ENCODE measurements around the gene SLC22A4.

SLC22A4 gene

DNA sequence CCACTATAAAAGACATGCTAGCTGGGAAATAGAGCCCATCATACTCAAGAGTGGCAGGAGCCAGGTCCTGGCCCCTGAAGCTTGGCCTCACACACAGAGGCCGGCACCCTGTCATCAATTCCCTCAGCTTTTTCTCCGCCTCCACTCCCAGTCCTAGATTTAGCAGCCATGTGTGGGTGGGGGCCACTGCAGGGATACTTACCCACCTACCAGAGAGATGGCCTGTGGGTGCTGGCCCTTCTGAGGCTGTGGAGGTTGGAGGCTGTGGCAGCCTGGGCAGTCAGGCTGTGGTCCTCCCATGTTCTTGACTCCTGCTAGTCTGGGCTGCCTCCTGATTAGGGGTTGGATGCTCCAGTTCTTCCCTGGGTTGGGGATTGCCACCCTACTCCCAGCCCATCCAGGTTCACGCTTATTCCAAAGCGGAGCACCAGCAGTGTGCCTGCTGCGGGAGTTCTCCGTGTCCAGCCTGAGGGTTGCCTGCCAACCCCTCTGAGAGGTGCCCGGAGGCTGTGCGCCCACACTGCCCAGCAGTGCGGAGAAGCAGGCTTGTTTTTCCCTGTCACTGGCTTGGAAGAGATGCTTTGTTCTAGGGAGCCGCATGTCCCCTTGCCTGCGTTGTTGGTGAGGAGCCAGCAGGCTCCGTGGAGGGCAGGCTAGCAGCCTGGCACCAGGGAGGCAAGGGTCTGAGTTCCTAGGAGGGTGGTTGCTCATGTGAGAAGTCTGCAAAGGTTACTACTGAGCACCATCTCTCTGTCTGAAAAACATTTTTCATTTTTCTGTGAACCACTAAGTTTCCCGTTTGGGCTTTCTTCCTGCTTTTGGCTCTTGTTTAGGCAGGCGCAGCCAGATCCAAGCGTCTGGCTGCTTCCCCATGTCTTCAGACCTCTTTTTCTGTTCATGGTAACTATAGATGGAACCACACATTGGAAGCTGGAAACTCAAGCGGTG, 82.8 kb downstream of the SLC22A4 start:
- DNase-seq (ENCODE audit: low read depth in 3 of 3): no peak

DNA sequence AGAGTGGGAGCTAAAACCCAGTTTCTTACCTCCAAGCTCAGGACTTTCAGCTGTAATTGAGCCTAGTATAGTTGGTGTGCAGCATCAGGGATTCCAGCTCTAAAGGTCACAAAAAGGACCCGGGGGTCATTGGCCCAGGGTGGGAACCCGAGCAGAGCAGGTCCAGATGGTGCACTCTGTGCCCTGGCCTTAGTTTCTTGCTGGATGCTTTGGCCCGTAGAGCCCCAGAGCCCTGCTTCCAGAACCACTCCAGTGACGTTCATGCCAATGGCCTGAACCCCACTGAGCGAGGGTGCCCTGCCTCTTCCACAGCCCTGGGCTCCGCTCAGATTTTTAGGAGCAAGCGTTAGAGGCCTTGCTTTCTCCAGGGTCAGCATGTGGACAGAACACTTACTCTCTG, 83.5 kb downstream of the SLC22A4 start:
- DNase-seq (ENCODE audit: low read depth in 3 of 3): no peak

DNA sequence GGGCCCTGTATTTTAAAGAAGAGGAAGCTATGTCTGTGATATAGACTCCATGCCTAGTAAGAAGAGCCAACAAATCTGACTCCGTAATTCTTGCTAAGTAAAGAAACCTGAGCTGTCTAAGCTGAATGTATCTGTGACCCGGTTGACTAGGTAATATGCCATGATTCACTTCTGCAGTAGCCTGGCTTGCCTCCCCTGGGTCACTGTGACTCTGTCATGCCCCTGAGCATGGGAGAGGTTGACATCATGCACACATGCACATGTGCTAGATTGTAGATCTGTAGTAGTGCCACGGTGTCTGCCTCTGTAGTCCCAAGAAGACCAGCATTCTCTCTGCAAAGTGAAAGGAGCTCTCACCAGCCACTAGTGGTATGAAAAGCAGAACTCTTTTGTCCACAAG, 84.4 kb downstream of the SLC22A4 start:
- no peak for DNase-seq (ENCODE audit: low read depth in 3 of 3)

DNA sequence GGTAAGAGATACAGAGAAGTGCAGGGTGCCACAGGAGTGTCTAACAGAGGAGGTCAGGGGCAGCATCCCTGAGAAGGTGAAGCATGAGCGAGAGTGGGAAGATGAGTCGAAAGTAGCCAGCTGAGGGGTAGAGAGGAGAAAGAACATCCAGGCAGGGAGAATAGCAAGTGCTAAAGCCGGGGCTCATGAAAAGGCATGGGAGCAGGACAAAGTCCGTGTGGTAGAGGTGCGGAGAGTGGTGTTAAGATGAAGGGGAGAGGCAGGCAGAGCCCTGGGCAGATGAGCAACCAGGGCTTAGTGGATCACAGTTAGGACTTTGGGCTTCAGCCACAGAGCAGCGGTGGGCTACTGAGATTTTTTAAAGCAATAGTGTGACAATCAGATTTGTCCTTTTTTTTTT, 85.9 kb downstream of the SLC22A4 start:
- no peak for DNase-seq (ENCODE audit: low read depth in 3 of 3)

DNA sequence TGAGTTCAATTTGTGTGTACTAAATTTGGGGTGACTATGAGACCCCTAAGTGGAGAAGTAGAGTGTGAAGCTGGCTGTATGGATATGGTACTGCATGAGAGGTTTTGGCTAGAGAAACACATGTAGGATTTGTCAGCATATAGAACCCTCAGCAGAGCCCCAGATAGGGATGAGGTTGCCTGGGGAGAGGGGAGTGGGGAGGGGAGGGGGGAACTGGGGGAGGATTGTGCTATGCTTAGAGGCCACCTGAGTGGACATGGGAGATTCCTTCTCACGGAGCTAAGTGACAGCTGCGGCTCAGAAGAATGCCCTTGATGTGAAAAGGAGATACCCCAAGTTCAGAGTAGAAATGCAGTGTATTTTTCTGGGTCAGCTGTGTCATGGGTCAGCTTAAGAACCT, 86.5 kb downstream of the SLC22A4 start:
- no peak for DNase-seq (ENCODE audit: low read depth in 3 of 3)

DNA sequence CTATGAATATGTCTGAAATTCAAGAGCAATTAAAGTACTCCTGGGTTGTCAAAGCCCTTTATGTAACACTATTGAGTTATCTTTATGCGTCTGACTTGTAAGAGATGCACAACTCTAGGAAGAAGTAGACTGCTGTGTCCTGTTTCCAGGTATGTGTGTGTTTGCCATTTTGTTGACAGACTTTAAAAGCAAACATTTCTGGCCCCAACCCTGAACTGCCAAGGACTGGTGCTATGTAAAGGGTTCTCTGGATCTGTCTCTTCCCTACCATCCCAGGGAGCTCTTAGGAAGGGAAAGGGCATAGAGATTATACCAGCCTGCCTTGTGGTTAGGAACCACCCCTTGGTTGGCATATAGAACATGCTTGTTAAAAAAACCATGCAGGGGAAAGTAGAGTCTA, 87.4 kb downstream of the SLC22A4 start:
- DNase-seq (ENCODE audit: low read depth in 3 of 3): no peak

DNA sequence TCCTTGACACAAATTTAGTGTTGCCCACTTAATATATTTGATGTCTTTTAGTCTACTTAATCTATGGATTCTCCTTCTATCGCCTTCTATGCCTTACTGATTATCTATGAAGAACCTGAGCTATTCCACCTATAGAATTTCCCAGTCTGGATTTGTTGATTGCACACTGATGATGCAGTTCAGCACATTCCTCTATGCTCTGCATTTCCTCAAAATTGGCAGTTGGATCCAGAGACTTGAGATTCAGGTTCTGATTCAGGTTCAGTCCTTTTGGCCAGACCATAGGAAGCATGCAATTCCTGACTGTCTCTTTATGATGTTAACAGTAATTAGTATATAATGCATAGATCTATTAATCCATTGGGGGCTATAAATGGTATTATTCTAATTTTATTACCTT, 89.1 kb downstream of the SLC22A4 start:
- DNase-seq (ENCODE audit: low read depth in 3 of 3): no peak

DNA sequence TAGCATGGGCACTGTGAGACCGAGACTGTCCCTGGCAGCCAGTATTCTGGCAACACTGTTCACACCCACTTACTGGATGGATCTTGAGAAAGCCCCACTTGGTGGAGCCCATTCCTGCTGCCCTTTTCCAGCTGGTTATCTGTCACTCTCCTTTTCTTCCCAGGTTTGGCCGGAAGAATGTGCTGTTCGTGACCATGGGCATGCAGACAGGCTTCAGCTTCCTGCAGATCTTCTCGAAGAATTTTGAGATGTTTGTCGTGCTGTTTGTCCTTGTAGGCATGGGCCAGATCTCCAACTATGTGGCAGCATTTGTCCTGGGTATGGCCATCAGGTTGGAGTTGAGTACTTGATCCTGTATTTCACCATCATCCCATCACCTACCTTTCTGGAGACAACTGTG, 89.8 kb downstream of the SLC22A4 start:
- DNase-seq (ENCODE audit: low read depth in 3 of 3): no peak

DNA sequence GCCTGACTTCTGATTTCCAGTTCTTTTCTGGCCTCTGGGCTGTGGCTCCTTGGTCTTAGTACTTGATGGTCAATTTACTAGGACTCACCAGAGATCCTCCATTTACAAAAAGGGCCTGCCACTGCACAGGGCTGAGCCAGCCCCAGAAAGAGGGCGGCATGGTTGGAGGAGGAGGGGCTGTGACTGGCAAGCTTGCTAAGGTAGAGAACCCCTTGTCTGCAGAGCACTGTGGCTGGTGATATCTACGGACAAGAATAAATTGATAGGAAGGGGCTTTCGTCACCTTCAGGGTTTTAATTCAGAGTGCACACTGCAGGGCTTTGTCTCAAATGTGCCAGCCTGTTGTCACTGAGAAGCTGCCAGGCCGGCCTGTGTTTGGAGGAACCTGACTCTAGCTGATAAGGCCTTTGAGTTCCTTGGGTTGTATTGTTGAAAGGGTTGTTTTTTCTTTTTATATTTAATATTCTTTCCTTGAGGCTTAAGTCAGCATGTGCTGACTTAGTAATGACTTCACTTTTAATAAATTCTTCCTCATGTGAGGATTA, 90.4 kb downstream of the SLC22A4 start:
- no peak for DNase-seq (ENCODE audit: low read depth in 3 of 3)

DNA sequence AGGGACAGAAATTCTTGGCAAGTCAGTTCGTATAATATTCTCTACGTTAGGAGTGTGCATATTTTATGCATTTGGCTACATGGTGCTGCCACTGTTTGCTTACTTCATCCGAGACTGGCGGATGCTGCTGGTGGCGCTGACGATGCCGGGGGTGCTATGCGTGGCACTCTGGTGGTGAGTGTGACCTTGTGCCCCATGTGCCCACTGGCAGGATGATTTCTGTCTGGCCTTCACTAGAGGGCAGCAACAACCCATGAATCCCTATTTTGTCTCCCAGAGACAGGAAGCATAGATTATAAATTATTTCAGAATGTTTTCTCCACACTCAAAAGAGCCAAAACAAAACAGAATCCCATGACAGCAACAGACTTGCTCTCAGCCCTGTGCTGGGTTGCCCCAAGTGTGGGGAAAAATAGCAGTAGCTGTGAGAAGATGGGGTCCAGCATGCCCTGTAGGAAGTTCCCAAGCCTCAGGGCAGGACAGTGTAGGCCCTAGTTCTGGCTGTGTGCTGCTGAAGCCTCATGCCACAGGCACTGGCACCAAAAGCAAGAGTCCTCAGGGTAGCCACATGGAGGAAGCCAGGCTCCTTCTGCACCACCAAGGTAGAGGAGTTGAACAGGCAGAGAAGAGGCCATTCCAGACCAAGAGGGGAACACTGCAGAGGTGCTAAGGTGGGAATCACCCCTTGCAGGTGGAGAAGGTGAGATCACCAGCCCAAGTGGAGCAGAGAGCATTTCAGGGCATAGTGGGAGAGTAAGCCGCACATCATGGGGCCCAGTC, 91.3 kb downstream of the SLC22A4 start:
- peak in 2 of 3 donors; percentile 32 to 48 for DNase-seq (ENCODE audit: low read depth in 3 of 3)

DNA sequence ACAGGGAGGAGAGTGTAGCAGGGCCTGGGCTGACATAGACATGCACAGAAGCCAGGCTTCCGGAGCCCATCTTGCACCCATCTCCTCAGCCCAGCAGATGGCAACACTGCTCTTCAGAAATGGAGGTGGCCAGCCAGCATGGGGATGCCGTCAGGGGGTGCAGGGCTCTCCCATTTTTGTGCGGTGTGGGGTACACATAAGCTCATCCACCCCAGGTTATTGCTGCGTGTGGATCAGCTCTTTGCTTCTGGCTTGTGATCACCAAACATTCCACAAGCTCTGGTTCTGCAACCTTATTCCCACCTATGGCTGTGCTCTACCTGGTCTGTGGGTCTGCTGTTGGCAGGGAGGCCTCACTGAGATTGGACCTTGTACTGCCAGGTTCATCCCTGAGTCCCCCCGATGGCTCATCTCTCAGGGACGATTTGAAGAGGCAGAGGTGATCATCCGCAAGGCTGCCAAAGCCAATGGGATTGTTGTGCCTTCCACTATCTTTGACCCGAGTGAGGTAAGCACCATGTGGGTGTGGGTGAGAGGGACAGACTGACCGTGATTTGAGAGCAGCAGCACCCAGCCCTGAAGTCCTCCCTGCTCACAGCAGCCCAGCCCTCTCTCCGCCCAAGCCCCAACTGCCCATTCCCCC, 92.6 kb downstream of the SLC22A4 start:
- peak; percentile 48 to 60 (median 59) for DNase-seq (ENCODE audit: low read depth in 3 of 3)

DNA sequence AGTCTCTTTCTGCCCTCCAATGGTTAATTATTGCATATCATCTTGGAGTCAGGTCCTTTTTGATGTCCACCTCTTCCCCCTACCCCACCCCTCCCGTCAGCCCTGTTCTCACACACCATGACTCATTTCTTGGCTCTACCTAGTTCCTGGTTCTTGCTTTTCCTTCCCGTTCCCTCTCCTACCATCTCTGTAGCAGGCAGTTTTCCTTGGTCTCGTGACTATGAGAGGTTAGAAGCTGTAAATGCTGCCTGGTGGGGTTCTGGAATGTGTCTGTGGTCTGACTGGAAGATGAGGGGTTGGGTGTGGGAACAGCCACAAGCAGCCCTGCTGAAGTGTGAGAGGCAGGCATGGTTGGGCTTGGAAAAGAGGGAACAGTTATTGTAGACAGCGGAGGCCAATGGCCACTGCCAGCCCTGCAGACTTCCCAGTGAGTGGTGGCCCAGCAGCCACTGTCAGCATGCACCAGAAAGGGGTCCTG, 93.5 kb downstream of the SLC22A4 start:
- DNase-seq (ENCODE audit: low read depth in 3 of 3): no peak

DNA sequence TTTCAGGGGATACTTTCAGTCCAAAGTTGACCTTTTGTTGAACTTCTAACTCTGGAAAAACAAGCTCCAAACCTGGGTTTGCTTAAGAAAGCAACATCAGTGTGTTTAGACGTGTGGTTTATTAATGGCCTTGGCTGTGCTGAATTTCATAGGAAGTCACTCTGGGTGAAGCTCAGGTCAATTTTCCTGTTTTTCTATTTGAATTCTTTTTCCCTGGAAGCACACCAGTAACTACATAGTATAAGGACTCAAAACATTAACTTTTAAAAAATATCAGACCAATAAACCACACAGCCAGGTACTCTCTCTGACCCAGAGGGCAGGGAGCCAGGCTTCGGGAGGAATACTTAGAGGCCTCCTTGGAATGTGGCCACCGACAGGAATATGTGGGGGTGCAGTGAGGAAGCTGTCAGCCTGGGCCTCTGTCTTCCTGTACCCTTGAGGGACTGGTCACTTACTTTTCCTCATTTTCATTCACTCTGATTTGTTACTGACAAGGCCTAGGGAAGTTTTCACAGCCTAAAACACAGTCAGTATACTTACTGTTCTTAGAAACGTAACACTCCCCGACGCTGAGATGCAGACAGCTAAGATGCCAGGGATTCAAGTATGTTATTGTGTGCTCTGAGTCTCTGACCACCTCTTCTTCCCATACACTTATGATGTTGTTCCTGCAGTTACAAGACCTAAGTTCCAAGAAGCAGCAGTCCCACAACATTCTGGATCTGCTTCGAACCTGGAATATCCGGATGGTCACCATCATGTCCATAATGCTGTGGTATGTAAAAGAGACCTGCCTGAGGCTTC, 94.3 kb downstream of the SLC22A4 start:
- no peak for DNase-seq (ENCODE audit: low read depth in 3 of 3)

DNA sequence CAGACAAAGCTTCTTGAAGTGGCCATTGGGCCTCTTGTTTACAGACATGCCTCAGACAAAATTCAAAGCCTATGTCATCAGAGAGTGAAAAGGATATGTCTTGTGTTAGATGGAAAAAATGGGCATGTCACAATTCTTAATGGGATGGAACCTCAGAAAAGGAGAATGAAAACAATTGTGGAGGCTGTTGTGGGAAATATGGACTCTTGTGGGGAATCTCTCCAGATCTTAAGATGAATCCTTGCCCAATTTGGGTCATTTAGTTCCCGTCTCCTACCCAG, 94.8 kb downstream of the SLC22A4 start:
- no peak for DNase-seq (ENCODE audit: low read depth in 3 of 3)

DNA sequence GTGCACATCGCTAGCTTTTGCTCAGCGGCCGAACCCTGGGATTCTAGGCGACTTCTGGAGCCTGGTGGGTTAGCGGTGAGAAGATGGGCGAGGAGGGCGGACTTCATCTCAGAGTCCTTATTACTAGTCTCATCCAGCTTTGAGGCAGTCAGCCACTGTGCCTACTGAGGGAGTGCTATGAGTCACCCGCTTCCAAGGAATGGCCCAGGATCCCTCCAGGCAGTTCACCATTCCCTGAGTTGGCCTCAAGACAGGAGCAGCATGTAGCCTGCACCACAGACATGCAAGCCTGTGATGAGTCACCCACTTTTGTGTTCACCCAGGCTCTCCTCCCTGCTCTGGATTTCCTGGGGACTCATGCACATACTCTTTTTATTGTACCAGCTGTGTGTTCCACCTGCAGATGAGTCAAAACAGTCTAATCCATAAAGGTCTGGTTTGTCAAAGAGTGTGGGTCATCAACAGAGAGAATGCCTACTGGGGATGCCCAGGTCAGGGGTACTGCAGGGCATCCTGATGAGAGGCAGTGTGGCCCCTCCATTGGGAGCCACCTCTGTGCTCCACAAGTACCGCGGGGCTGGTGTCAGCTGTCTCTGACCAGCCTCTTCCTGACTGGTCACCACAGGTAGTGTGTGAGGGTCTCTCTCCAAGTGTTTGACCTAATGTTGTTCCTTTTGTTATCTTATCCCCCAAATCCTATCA, 95.5 kb downstream of the SLC22A4 start:
- DNase-seq (ENCODE audit: low read depth in 3 of 3): no peak

DNA sequence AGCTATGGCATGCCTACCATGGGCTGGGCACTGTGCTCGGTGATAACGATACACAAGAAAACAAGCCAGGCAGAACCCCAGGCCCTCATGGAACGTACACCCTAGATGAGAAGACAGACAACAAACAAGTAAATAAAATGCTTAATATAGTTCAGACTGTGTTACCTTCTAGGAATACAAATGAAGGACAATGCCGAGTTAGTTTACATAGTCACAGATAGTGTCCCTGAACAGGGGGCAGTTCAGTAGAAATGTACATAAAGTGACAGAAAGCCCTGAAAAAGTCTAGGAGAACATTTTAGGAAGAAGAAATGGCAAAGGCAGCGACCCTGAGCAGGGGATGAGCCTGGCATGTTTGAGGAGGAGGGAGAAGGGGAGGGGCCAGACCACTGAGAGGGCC, 97.1 kb downstream of the SLC22A4 start:
- DNase-seq (ENCODE audit: low read depth in 3 of 3): no peak

DNA sequence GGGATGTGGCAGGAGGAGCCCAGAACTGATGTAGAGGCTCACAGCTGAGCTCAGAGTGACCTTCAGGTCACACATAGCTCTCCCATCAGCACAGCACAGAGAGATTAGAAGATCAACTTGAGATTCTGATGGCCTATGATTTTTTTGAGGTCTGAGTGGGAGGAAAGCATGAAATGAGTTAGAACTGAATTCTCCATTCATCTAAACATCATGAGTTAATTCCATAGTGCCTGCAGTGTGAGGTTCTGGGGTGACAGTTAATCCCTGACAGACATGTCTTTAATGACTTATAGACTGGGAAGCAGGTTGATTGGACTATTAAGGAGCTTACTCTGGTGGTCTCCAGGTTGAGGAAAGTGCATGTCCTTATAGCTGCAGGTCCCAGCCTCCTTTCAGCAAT, 97.7 kb downstream of the SLC22A4 start:
- no peak for DNase-seq (ENCODE audit: low read depth in 3 of 3)

DNA sequence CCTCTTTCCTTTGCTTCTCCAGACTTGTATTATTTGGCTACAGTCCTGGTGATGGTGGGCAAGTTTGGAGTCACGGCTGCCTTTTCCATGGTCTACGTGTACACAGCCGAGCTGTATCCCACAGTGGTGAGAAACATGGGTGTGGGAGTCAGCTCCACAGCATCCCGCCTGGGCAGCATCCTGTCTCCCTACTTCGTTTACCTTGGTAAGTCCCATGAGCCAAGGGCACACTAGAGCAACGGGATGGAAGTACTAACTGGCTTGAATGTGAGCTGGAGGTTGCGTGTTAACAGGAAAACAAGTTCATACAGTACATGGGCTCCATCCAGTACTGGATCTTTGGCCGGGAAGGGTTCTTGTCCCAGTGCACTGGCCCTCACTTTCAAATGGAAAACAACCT, 98.2 kb downstream of the SLC22A4 start:
- no peak for DNase-seq (ENCODE audit: low read depth in 3 of 3)

DNA sequence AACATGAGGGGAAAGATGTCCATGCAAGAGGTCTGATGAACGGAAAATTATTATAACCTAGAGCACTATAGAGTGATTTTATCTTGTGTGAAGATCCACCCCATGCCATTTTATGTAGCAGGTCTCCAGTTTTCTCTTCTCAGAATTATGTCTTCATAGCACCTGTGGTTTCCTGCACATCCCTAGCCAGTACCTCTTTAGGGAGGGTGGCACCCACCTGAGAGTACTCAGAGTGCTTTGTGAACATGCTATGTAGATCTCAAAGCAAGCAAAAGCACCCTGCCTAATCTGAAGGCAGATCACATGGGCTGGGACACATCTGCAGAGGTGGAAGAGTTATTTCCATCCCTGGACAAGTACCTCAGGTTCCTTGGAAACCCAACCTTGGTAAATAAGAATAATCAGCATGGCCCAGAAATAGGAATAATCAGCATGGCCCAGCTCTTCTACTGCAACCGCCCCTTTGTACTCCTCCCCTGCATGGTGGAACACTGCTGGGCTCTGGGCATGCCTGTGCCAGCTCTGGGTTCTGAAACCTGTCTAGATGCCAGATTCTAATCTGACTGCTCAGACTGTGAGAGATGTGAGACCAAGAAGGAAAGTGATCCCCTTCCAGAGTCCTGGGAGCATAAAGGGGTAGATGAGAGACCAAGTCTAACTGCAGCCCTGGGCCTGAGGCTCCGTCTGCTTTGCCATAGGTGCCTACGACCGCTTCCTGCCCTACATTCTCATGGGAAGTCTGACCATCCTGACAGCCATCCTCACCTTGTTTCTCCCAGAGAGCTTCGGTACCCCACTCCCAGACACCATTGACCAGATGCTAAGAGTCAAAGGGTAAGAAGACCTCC, 99.0 kb downstream of the SLC22A4 start:
- no peak for DNase-seq (ENCODE audit: low read depth in 3 of 3)
